ENCODE results near the gene APOBEC2. TPM values are rescaled to one million over a fixed set of nuclear protein-coding genes. Genes with fewer than 3 reads are reported as not detected.
"Not testable (repeated sequence)": the region's sequence is repeated elsewhere in the genome, so short reads cannot be mapped to it uniquely, and the experiment has no call there.

APOBEC2 gene
- not detected in 2 replicates for total RNA-seq

DNA sequence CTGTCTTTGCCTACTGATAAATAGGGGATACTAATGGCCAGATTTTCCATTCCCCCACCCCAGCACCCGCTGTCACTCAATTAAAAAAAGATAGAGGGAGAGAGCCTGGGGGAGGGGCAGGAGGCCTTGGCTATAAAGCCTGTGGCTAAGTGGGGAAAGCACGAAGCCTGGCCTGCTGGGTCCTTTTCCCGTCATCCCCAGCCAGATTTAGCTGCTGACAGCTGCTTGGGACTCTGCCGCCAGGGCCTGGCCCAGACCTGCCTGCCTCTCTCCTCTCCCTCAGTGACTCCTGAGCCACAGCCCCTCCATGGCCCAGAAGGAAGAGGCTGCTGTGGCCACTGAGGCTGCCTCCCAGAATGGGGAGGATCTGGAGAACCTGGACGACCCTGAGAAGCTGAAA, at the start of gene APOBEC2:
TSS of gene APOBEC2 (plus strand) at position 162 of the 400 bp plus-strand sequence. CDS start at position 308, 146 bp downstream.
- H3K27ac Mint-ChIP-seq, result peak within 1 kb of the TSS; percentile 27
- no peak within 1 kb of the TSS for H3K4me3 Mint-ChIP-seq
- H3K27me3 Mint-ChIP-seq (ENCODE audit: insufficient read depth), result no peaks in the 10 kb centered on the region
- DNase-seq (ENCODE audit: low spot score), result no peak
- H3K36me3 Mint-ChIP-seq (ENCODE audit: low read depth), result peaks cover 6% of the 10 kb centered on the region
- no peaks in the 10 kb centered on the region for H3K9me3 Mint-ChIP-seq
- intact Hi-C loops (cut with micrococcal nuclease), result no loop called here
- peaks cover 16% of the 10 kb centered on the region for H3K4me1 Mint-ChIP-seq (ENCODE audit: low read depth)

DNA sequence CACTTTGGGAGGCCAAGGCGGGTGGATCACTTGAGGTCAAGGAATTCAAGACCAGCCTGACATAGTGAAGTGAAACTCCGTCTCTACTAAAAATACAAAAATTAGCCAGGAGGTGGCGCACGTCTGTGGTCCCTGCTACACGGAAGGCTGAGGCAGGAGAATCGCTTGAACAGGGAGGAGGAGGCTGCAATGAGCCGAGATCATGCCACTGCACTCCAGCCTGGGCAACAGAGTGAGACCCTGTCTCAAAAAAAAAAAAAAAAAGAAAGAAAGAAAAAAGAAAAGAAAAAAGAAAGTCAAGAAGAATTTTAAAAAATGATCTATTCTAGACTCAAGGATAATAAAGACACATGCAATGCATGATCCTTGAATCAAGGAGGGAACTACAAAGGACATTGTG, 46.8 kb upstream of the APOBEC2 start:
- peak; percentile 46 for DNase-seq (ENCODE audit: low spot score)
- H3K36me3 Mint-ChIP-seq (ENCODE audit: low read depth); H3K4me1 Mint-ChIP-seq (ENCODE audit: low read depth); H3K27ac Mint-ChIP-seq; H3K4me3 Mint-ChIP-seq; H3K9me3 Mint-ChIP-seq: not testable (repeated sequence)
- intact Hi-C loops (cut with micrococcal nuclease), result loop anchor here (1.0 kb wide), 4 partner anchors 22 to 312 kb away; partner anchors contain the start of gene UNC5CL
- peaks cover 47% of the 10 kb centered on the region for H3K27me3 Mint-ChIP-seq (ENCODE audit: insufficient read depth)

DNA sequence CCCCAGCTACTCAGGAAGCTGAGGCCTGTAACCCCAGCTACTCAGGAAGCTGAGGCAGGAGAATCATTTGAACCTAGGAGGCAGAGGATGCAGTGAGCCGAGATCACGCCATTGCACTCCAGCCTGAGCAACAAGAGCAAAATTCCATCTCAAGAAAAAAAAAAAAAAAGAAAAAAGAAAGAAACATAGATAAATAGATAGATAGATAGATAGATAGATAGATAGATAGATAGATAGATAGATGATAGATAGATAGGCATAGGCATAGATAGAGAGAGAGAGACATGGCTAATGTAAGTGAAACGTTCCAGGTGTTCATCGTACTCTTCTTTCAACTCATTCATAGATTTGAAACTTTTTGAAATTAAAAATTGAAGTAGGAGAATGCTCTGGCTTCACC, 46.0 kb upstream of the APOBEC2 start:
- not testable (repeated sequence) for H3K9me3 Mint-ChIP-seq; H3K36me3 Mint-ChIP-seq (ENCODE audit: low read depth); H3K4me3 Mint-ChIP-seq; H3K4me1 Mint-ChIP-seq (ENCODE audit: low read depth); H3K27ac Mint-ChIP-seq; DNase-seq (ENCODE audit: low spot score)
- intact Hi-C loops (cut with micrococcal nuclease), result loop anchor here (1.0 kb wide), 4 partner anchors 21 to 311 kb away; partner anchors contain the start of gene UNC5CL
- H3K27me3 Mint-ChIP-seq (ENCODE audit: insufficient read depth), result peaks cover 43% of the 10 kb centered on the region

DNA sequence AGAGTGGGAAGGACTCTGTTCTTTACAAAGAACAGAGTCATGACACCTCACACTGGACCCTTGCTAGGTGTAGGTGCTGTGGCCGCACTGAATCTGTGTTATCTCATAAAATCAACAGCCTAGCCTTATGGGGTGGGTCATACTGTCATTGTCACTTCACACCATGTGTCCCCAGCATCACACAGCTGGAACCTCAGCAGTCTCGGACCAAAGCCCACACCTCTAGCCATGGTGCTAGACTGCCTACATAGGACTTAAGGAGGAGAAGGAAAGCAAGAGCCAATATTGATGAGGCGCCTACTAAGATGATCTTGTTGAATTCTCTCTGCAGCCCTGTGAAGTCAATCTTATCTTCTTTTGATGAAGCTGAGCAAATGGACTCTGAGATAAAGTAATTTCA, 45.0 kb upstream of the APOBEC2 start:
- H3K27ac Mint-ChIP-seq, result no peak overlapping the region
- intact Hi-C loops (cut with micrococcal nuclease), result no loop called here
- no peaks in the 10 kb centered on the region for H3K9me3 Mint-ChIP-seq
- no peak overlapping the region for H3K4me3 Mint-ChIP-seq
- DNase-seq (ENCODE audit: low spot score), result no peak
- peaks cover 34% of the 10 kb centered on the region for H3K27me3 Mint-ChIP-seq (ENCODE audit: insufficient read depth)
- H3K36me3 Mint-ChIP-seq (ENCODE audit: low read depth), result no peaks in the 10 kb centered on the region
- H3K4me1 Mint-ChIP-seq (ENCODE audit: low read depth), result no peaks in the 10 kb centered on the region

DNA sequence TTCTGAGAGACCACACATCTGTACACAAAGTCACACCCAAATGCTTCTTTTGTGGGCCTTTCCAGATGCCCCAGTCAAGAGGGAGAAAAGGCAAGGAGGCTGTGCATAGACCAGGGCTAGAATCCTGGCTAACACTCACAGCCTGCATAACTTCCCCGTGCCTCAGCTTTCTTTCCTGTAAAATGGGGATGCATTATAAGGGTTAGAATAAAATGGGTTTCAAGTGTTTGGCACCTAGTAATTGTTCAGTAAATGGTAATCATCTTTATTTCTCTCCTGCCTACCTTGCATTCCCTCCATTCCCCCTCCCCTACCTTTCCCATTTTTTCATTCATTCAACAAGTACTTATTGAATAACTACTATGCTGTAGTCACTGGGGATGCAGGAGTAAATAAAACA, 43.3 kb upstream of the APOBEC2 start:
- DNase-seq (ENCODE audit: low spot score), result no peak
- H3K36me3 Mint-ChIP-seq (ENCODE audit: low read depth), result no peaks in the 10 kb centered on the region
- H3K4me1 Mint-ChIP-seq (ENCODE audit: low read depth), result no peaks in the 10 kb centered on the region
- no peak overlapping the region for H3K4me3 Mint-ChIP-seq
- intact Hi-C loops (cut with micrococcal nuclease), result no loop called here
- H3K9me3 Mint-ChIP-seq, result no peaks in the 10 kb centered on the region
- H3K27ac Mint-ChIP-seq, result no peak overlapping the region
- peaks cover 33% of the 10 kb centered on the region for H3K27me3 Mint-ChIP-seq (ENCODE audit: insufficient read depth)

- no peaks in the 10 kb centered on the region for H3K4me1 Mint-ChIP-seq (ENCODE audit: low read depth)
- H3K27me3 Mint-ChIP-seq (ENCODE audit: insufficient read depth), result peaks cover 25% of the 10 kb centered on the region
- no peak overlapping the region for H3K4me3 Mint-ChIP-seq
- intact Hi-C loops (cut with micrococcal nuclease), result no loop called here
- no peaks in the 10 kb centered on the region for H3K9me3 Mint-ChIP-seq
- H3K36me3 Mint-ChIP-seq (ENCODE audit: low read depth), result no peaks in the 10 kb centered on the region
- no peak for DNase-seq (ENCODE audit: low spot score)
- no peak overlapping the region for H3K27ac Mint-ChIP-seq
These were observed 41.3 kb upstream of the APOBEC2 start for GRCh38 chr6:41011673-41012072.

DNA sequence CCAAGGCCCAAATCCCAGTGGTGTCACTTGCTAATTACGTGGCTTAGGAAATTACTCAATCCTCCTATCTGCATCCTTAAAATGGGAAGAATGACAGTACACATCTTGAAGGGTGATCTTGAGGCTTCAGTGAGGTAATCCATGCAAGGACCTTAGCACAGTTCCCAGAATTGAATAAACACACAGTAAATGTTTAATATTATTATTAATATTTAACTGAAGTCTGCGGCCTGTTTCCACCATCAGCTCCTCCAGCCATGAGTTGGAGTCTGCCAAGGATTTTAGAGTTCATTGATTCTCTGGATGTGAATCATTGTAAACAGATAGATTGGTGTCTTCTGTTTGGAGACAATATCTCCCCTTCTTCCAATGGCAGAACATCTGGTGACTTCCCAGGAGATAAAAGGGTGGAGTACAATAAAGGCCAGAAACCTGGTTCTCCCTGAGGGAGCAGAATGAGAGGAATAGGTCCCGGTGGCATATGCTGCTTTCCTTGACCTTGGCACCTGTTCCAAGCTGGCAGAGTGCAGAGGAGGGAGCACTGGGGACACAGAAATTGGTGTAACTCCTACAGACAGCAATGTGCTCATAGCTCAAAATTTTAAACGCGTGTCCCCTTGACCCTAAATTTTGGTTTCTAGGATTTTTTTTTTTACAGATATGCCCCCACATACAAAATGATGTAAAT, 39.4 kb upstream of the APOBEC2 start:
- Mint-ChIP-seq H3K4me1 (ENCODE audit: low read depth) (no peaks in the 10 kb centered on the region), H3K36me3 (ENCODE audit: low read depth) (no peaks in the 10 kb centered on the region), H3K4me3 (no peak overlapping the region), H3K27ac (no peak overlapping the region), H3K27me3 (ENCODE audit: insufficient read depth) (peaks cover 18% of the 10 kb centered on the region), H3K9me3 (no peaks in the 10 kb centered on the region)
- intact Hi-C loops (cut with micrococcal nuclease), result no loop called here
- no peak for DNase-seq (ENCODE audit: low spot score)

- no peaks in the 10 kb centered on the region for H3K36me3 Mint-ChIP-seq (ENCODE audit: low read depth)
- peaks cover 12% of the 10 kb centered on the region for H3K27me3 Mint-ChIP-seq (ENCODE audit: insufficient read depth)
- no peaks in the 10 kb centered on the region for H3K9me3 Mint-ChIP-seq
- H3K27ac Mint-ChIP-seq, result no peak overlapping the region
- H3K4me1 Mint-ChIP-seq (ENCODE audit: low read depth), result no peaks in the 10 kb centered on the region
- no peak for DNase-seq (ENCODE audit: low spot score)
- no peak overlapping the region for H3K4me3 Mint-ChIP-seq
- intact Hi-C loops (cut with micrococcal nuclease), result no loop called here
These were observed 38.2 kb upstream of the APOBEC2 start for GRCh38 chr6:41014780-41015179.

DNA sequence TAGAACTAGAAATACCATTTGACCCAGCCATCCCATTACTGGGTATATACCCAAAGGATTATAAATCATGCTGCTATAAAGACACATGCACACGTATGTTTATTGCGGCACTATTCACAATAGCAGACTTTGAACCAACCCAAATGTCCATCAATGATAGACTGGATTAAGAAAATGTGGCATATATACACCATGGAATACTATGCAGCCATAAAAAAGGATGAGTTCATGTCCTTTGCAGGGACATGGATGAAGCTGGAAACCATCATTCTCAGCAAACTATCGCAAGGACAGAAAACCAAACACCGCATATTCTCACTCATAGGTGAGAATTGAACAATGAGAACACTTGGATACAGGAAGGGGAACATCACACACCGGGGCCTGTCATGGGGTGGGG, 37.1 kb upstream of the APOBEC2 start:
- H3K36me3 Mint-ChIP-seq (ENCODE audit: low read depth); intact Hi-C loops (cut with micrococcal nuclease); H3K27ac Mint-ChIP-seq: not testable (repeated sequence)

GRCh38 chr6:41017663-41018062, 35.3 kb upstream of the APOBEC2 start:
- intact Hi-C loops (cut with micrococcal nuclease), result no loop called here

More for the DNA sequence above, 37.1 kb upstream of the APOBEC2 start:
- not testable (repeated sequence) for H3K4me3 Mint-ChIP-seq; H3K4me1 Mint-ChIP-seq (ENCODE audit: low read depth); H3K27me3 Mint-ChIP-seq (ENCODE audit: insufficient read depth); DNase-seq (ENCODE audit: low spot score); H3K9me3 Mint-ChIP-seq

GRCh38 chr6:41021832-41022231, 31.2 kb upstream of the APOBEC2 start:
- H3K27me3 Mint-ChIP-seq (ENCODE audit: insufficient read depth), result peaks cover 2% of the 10 kb centered on the region
- no peaks in the 10 kb centered on the region for H3K9me3 Mint-ChIP-seq
- intact Hi-C loops (cut with micrococcal nuclease), result no loop called here
- H3K4me3 Mint-ChIP-seq, result no peak overlapping the region
- no peak overlapping the region for H3K27ac Mint-ChIP-seq
- no peaks in the 10 kb centered on the region for H3K36me3 Mint-ChIP-seq (ENCODE audit: low read depth)
- no peaks in the 10 kb centered on the region for H3K4me1 Mint-ChIP-seq (ENCODE audit: low read depth)
- DNase-seq (ENCODE audit: low spot score), result no peak

More at GRCh38 chr6:41017663-41018062, 35.3 kb upstream of the APOBEC2 start:
- Mint-ChIP-seq H3K27me3 (ENCODE audit: insufficient read depth) (peaks cover 5% of the 10 kb centered on the region), H3K36me3 (ENCODE audit: low read depth) (no peaks in the 10 kb centered on the region), H3K9me3 (no peaks in the 10 kb centered on the region), H3K27ac (no peak overlapping the region), H3K4me3 (no peak overlapping the region), H3K4me1 (ENCODE audit: low read depth) (no peaks in the 10 kb centered on the region)
- no peak for DNase-seq (ENCODE audit: low spot score)

DNA sequence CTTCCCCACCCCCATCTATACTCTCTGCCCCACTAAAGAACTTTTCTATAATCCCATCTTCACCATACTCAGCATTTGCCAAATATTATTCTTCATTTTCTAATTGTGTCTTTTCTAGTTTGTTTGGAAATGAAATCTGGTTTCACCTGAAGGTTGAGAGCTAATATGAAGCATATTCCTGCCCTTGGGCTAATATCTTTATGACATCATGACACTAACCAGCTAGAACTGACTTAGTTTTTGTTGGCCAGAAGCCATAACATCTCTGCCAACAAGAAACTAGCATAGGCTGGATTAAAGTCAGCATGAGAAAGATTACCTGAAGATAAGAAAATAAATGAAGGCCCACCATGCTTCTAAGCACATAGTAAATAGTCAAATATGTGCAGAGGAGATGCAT, 30.7 kb upstream of the APOBEC2 start:
- no peak overlapping the region for H3K4me3 Mint-ChIP-seq
- no peak for DNase-seq (ENCODE audit: low spot score)
- peaks cover 2% of the 10 kb centered on the region for H3K27me3 Mint-ChIP-seq (ENCODE audit: insufficient read depth)
- no peaks in the 10 kb centered on the region for H3K9me3 Mint-ChIP-seq
- no peaks in the 10 kb centered on the region for H3K36me3 Mint-ChIP-seq (ENCODE audit: low read depth)
- H3K4me1 Mint-ChIP-seq (ENCODE audit: low read depth), result peaks cover 4% of the 10 kb centered on the region
- H3K27ac Mint-ChIP-seq, result no peak overlapping the region
- intact Hi-C loops (cut with micrococcal nuclease), result no loop called here

GRCh38 chr6:41023114-41023513, 29.9 kb upstream of the APOBEC2 start:
- Mint-ChIP-seq H3K4me3 (no peak overlapping the region), H3K36me3 (ENCODE audit: low read depth) (no peaks in the 10 kb centered on the region), H3K9me3 (no peaks in the 10 kb centered on the region), H3K27ac (no peak overlapping the region), H3K4me1 (ENCODE audit: low read depth) (peaks cover 11% of the 10 kb centered on the region), H3K27me3 (ENCODE audit: insufficient read depth) (peaks cover 2% of the 10 kb centered on the region)
- intact Hi-C loops (cut with micrococcal nuclease), result no loop called here
- no peak for DNase-seq (ENCODE audit: low spot score)

Measured in activated T-helper 1 cell treated with anti-CD3 and anti-CD28 coated beads, Interleukin-12 subunit alpha, Interleukin-12 subunit beta, Interleukin-2, Interleukin-4 antibody, amounts not matched to agents 30 ng/mL and 10 ng/mL and 1 ng/mL, durations not matched to agents 14 hours and 24 hours and 36 hours (primary cell).